SHP77 treated with DMSO at 0.1 percent for 48 hours (cell line): ENCODE results near the gene FGD3.
A peak's percentile ranks its signal among the peaks of the same experiment; 100 is the strongest.

Experiments
- DNase-seq: peaks from one replicate; lab custom pipeline; 2025; lab: John Stamatoyannopoulos, UW

FGD3 gene

GRCh38 chr9:93052791-93053540, 105.6 kb downstream of the FGD3 start:
- DNase-seq: no peak

- DNase-seq: no peak
These were observed 106.5 kb downstream of the FGD3 start for GRCh38 chr9:93053781-93054331.

DNA sequence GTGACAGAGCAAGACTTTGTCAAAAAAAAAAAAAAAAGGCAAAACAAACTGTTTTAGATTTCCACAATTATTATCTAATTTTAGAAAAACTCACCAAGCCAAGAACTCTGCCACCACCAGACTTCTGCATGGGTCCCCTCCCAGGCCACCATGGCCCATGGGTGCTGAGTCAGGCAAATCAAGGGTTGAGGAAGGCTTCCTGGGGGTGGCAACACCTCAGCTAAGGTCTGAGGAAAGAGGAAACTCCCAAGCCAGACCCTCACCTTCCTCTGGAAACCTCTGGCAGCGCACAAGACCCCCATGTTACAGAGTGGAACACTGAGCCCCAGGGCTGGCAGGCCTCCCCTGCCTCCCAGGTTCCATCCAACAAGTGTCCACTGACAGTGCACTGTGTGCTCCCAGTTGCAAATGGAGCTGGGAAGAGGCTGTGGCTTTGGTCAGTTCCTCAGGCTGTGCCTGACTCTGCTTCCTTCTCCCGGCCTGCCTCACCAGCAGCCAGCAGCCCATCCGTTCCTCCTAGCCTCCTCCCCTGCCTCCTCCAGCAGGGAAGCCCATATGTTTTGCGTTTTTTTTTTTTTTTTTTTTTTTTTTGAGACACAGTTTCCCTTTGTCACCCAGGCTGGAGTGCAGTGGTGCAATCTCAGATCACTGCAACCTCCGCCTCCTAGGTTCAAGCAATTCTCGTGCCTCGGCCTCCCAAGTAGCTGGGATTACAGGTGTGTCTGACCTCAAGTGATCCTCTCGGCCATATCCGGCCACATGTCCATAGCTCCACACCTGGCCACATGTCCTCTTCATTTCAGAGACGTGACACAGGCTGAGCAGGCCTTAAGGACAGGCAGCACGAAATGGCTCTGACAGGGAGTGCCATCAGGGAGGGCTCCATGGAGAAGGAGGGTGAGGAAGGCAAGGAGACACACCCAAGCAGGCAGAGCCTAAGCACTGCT, 107.7 kb downstream of the FGD3 start:
- DNase-seq: no peak

DNA sequence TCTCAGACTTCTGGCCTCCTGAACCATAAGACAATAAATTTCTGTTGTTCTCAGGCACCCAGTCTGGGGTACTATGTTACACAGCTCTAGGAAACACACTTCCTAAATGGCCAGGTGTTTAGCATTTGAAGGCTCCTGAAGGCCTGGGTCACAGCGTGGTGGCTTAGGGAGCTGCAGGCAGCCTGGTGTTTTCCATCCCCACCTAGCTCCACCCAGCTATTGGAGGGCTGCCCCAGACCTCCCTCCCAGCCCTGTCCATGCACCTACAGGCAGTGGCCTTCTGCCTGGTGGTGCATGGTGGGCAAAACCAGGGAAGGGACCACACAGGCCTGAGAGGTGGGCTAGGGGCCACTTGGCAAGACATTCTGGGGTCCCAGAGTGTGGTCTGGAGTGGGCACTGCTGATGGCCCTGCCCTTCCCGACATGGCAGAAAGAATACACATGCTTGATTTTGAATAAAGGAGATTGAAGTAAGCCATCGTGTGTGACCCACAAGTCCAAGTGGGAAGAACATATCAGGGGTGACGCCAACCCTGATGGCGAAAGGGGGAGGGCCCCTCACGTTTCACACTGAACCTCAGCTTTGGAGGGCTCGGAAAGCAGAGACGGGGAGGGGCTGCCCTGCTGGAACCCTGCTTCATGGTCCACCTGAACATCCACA, 109.8 kb downstream of the FGD3 start:
- DNase-seq: no peak

GRCh38 chr9:93057703-93058354, 110.5 kb downstream of the FGD3 start:
- DNase-seq: no peak

DNA sequence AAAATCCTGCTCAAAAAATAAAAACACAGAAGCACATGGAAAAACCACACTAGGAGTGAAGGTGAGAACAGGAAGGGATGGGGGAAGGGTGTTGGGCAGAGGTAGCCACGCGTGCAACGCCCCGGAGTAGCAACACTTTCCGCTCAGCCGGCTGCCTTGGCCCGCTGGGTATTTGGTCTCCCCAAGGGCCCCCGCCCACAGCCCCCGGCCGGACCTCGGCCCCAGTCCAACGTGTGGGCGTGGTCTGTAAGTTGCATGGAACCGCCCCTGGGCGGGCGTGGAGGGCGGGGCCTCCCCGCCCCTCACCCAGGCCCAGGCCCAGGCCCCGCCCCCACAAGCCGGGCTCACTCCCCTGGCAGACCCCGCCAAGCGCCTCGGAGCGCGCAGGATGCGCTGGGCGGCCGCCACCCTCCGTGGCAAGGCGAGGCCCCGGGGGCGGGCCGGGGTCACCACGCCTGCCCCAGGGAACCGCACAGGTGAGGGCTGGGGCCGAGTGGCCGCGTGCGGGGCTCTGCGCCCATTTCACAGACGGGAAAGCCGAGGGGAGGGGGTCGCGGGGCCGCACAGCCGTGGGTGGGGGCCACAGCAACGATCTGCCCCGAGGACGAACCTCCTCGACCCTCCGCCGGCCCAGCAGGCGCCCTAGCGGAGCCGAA, 111.2 kb downstream of the FGD3 start, which contains the start of gene SUSD3:
SUSD3 (plus strand) TSS at position 347 of the 656 bp plus-strand sequence; CDS start at position 389, 42 bp downstream.
- no peak for DNase-seq

DNA sequence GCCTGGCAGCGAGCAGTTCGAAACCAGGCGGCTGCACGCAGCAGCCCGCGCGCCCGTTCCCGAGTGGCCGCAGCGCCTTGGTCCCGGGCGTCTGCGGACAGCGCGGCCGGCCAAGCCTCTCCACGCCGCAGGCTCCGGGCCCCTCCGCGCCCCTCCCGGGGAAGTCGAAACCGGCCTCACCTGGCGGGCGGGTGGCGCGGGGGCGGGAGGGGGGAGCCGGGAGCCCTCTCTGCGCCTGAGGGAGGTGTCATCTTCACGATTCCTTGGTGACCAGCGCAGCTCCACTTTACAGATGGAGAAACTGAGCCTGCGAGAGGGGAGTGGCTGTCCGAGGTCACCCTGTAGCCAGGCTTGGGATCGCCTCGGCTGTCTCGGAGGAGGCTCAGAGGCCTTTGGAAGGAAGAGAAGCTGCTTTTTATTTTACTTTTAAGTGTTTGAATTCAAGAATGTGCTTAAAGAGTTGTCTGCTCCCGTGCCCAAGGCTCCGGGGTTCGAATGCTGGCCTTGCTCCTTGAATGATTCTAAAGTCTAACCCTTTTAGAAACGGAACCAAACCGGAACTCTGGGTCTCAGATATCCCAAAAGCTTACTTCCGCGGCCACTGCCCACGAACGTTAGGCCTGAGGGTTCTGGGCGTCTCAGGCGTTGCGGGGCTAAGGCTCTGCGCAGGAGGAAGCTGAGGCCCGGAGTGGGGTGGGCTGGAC, 111.8 kb downstream of the FGD3 start:
- no peak for DNase-seq

DNA sequence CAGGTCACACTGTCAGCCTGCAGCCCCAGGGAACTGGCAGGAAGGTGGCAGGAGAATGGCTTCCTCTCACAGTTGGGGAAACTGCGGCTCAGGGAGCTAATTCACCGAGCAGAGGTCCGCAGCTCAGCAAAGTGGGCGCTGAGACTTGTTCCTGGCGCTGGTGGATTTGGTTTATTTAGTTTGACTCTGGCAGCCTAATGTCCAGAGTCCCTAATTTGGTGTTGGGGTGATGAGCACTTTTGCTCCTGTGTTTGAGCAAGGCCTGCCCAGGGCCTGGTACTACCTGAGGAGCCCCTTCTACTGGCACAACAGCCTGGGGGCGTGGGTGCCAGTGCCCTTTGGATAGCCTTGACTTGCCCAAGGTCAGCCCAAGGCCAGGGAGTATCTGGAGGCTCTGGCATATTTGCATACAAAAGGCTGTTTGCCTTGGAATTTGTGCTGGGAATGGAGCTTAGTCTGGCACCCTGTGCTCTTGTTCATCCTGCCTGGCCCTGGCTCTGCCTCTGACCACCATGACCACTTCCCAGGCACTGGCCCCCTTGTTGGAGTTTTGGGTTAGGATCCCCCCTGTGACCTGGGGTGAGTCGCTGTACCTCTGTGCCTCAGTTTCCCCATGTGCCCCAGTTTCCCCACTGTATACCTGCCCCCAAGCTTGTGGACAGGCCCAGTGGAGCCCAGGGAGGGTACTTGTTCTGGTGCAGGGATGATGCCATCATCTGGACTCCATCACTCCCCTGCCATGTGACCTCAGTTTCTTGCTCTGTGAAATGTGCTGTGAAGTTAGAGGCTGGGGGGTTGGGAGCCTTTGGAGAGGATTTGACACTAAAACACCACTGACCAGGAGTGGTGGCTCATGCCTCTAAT, 112.6 kb downstream of the FGD3 start:
- no peak for DNase-seq

- no peak for DNase-seq
These were observed 113.5 kb downstream of the FGD3 start for GRCh38 chr9:93060746-93061259.

GRCh38 chr9:93061260-93061751, 114.0 kb downstream of the FGD3 start:
- DNase-seq: no peak

- no peak for DNase-seq
These were observed 114.8 kb downstream of the FGD3 start for GRCh38 chr9:93061791-93062763.

DNA sequence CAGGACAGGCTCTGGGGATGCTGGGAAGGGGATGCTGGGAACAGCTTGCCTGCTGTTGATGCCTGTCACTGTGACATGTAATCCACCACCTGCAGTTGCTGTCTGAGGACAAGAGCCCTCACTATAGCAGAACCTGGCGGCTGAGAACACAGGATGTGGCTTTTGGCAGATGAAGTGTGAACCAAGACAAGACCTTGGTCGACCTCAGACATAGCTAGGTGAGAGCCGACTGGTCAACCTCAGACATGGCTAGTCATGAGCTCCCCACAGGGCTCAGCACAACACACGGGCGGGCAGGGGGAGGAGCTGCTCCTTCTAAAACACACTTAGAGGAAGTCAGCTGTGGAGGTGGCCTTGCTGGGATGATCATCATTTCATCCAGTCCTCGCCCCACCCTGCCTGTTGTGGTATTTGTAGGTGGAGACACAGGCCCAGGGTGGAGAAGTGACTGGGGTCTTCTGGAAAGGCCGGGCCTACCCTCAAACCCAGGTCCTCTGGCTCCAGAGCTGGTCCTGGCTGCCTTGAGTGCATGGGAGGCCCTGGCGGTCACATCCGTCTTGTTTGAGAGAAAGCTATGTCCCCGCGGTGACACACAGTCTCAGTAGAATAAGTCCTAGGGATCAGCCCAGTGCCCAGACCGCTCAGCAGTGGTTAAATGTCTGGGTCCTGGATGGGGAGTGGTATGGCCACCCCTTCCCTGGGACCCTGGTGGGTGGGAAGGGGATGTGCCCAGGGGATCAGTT, 117.2 kb downstream of the FGD3 start:
- peak; percentile 42 for DNase-seq

DNA sequence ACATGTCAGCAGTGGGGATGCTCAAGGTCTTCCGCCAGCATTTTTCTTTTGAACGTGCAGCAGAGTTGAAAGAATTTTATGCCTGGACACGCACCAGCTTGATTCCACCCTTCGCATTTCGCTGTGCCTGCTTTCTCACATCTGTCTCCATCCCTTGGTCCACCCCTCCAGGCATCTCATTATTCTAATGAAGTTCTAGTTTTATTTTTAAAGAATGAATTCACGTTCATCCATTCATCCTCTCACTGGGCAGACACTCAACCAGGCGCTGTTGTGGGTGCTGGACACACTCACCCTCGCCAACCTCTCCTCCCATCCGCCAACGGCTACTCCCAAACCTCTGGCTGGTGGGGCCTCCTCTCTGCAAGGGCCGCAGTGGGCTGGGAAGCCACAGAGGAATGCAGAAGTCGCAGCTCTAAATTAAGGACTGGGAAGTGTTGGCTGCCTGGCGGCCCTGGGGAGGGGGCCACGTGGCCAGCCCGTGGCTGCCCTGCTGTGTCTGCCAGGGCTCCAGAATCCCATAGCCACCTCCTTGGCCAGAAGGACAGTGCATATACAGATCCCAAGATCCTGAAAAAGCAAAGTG, 117.9 kb downstream of the FGD3 start:
- DNase-seq: no peak

GRCh38 chr9:93066978-93067603, 119.8 kb downstream of the FGD3 start:
- no peak for DNase-seq

- no peak for DNase-seq
These were observed 121.6 kb downstream of the FGD3 start for GRCh38 chr9:93068956-93069355.

- no peak for DNase-seq
These were observed 124.1 kb downstream of the FGD3 start for GRCh38 chr9:93071464-93071863.
